HG02678 (cell line): ENCODE measurements around the gene MT1H.

Experiments
- ATAC-seq: cut with Tn5 transposase; IDR thresholded peaks from one replicate; pipeline ENCODE4 v1.9.1; 2021; ENCODE audit warnings: mild to moderate bottlenecking, moderate library complexity; ENCODE audit not compliant: unreplicated experiment

The MT1H gene

GRCh38 chr16:56636616-56637413 lies 32.8 kb upstream of the MT1H start:
- ATAC-seq = no peak

GRCh38 chr16:56637814-56638750 lies 31.5 kb upstream of the MT1H start, which contains the start of gene MT1A:
MT1A (plus strand) TSS chr16:56638666; CDS start chr16:56638739, 73 bp downstream.
- no peak for ATAC-seq

- no peak for ATAC-seq
Observed at GRCh38 chr16:56639045-56639444, 30.6 kb upstream of the MT1H start.

- ATAC-seq = no peak
Observed at GRCh38 chr16:56640076-56640475, 29.5 kb upstream of the MT1H start.

- ATAC-seq = no peak
Observed at GRCh38 chr16:56641166-56641565, 28.4 kb upstream of the MT1H start.

- ATAC-seq = no peak
Observed at GRCh38 chr16:56643080-56643778, 26.4 kb upstream of the MT1H start.

- ATAC-seq = no peak
Observed at GRCh38 chr16:56643833-56644232, 25.8 kb upstream of the MT1H start.

- no peak for ATAC-seq
Observed at GRCh38 chr16:56645311-56645710, 24.3 kb upstream of the MT1H start.

GRCh38 chr16:56645838-56646237 lies 23.8 kb upstream of the MT1H start:
- no peak for ATAC-seq

GRCh38 chr16:56647641-56648431 lies 21.8 kb upstream of the MT1H start:
- no peak for ATAC-seq

- no peak for ATAC-seq
Observed at GRCh38 chr16:56649271-56649670, 20.3 kb upstream of the MT1H start.

- no peak for ATAC-seq
Observed at GRCh38 chr16:56649820-56650219, 19.8 kb upstream of the MT1H start.

- no peak for ATAC-seq
Observed at GRCh38 chr16:56651586-56651985, 18.0 kb upstream of the MT1H start, which contains the start of gene MT1B. MT1B (plus strand) TSS chr16:56651886; CDS start chr16:56651954, 68 bp downstream.

- ATAC-seq = no peak
Observed at GRCh38 chr16:56652600-56652999, 17.0 kb upstream of the MT1H start.

GRCh38 chr16:56653218-56653617 lies 16.4 kb upstream of the MT1H start:
- ATAC-seq = no peak

GRCh38 chr16:56657555-56658326 lies 11.9 kb upstream of the MT1H start, which contains the start of gene MT1F:
MT1F (plus strand) TSS chr16:56657959; CDS start chr16:56658059, 100 bp downstream.
- peak; percentile 51 for ATAC-seq

- no peak for ATAC-seq
Observed at GRCh38 chr16:56658327-56658875, 11.2 kb upstream of the MT1H start.

- ATAC-seq = no peak
Observed at GRCh38 chr16:56662357-56663354, 7.0 kb upstream of the MT1H start.
